ENCODE results near the gene GUCD1. TPM values are rescaled to one million over a fixed set of nuclear protein-coding genes. Genes with fewer than 3 reads are reported as not detected.
"Not testable (repeated sequence)": the region's sequence is repeated elsewhere in the genome, so short reads cannot be mapped to it uniquely, and the experiment has no call there.

The GUCD1 gene
- total and polyA plus RNA-seq, 10 of the 15 experiments (the other 5 are each of a cell fraction or from before 2014, with no cell fraction given) = 56.0 to 177 (median 88.2) TPM

DNA sequence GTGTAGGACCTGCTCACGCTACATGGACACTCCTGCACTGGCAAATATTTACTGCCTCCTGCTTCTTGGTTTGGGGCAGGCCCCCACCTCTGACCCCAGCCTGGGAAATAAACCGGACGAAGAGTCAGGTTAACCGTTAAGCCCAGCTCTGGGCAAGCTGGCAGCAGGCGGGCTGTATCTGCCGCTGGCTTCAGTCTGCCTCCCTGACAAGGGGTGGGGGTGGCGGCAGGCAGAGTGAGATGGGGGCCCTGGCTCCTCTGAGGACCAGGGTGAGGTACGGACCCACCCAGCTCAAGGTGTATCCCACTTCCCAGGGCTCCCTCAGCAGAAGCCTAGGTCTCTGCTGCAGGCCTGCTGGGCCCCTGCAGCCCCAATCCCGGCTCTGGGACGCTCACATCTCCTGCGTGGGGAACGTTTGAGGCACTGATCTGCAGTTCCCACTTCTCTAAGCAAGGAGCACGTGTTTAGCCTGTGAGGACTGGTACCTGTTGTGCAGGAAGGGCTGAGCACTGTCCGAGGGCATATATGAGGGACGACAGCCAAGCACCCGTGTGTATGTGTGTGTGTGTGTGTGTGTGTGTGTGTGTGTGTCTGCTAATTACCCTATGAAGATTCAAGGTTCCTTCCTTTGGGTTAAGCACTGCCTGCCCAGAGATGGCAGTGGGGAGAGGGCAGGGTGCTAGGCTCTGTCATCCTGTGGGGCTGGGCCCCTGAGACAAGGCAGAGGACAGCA, 39.1 kb upstream of the GUCD1 start (continued):
- TF ChIP-seq, protein P1, sequence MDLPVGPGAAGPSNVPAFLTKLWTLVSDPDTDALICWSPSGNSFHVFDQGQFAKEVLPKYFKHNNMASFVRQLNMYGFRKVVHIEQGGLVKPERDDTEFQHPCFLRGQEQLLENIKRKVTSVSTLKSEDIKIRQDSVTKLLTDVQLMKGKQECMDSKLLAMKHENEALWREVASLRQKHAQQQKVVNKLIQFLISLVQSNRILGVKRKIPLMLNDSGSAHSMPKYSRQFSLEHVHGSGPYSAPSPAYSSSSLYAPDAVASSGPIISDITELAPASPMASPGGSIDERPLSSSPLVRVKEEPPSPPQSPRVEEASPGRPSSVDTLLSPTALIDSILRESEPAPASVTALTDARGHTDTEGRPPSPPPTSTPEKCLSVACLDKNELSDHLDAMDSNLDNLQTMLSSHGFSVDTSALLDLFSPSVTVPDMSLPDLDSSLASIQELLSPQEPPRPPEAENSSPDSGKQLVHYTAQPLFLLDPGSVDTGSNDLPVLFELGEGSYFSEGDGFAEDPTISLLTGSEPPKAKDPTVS (IDR thresholded peaks at IDR 0.05; ENCODE audit: low read depth, low read length) = no peak
- no peak for TF ChIP-seq MYB (IDR thresholded peaks at IDR 0.05; ENCODE audit: borderline replicate concordance, low read depth, low read length)

DNA sequence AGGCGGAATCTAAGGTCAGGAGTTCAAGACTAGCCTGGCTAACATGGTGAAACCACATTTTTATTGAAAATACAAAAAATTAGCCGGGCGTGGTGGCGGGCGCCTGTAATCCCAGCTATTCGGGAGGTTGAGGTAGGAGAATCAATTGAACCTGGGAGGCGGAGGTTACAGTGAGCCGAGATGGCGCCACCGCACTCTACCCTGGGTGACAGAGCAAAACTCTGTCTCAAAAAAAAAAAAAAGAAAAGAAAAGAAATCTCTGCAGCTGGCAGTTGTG, 38.6 kb upstream of the GUCD1 start:
- DNase-seq (ENCODE audit: low read depth, low spot score); H3K4me2 ChIP-seq (ENCODE audit: control insufficient read depth, insufficient read depth); H3K9ac ChIP-seq (ENCODE audit: control insufficient read depth, insufficient read depth, low read length); H4K20me1 ChIP-seq (ENCODE audit: control insufficient read depth, insufficient read depth); H3K9me3 ChIP-seq (replicated peaks; ENCODE audit: control insufficient read depth, insufficient read depth, low read length); H3K4me1 ChIP-seq (ENCODE audit: control insufficient read depth, insufficient read depth, low read length); intact Hi-C loops (cut with micrococcal nuclease; ENCODE audit: unreplicated experiment); SMC1A ChIA-PET (ENCODE audit: uncharacterized antibody, unreplicated experiment); FAIRE-seq; H3K79me2 ChIP-seq (ENCODE audit: control insufficient read depth, insufficient read depth, low read length); ATAC-seq; H3K27me3 ChIP-seq (replicated peaks in 1 of 2; ENCODE audit: control insufficient read depth in 2 of 2, insufficient read depth in 2 of 2, low read length in 1 of 2); H3K36me3 ChIP-seq (ENCODE audit: control insufficient read depth in 2 of 2, insufficient read depth in 2 of 2, low read length in 1 of 2); H2AFZ ChIP-seq (ENCODE audit: control insufficient read depth, low read depth, low read length); in situ Hi-C loops (cut with MboI); H3K27ac ChIP-seq (ENCODE audit: control insufficient read depth, insufficient read depth); POLR2A ChIA-PET; BruUV-seq (replicated peaks): not testable (repeated sequence)
- H3K4me3 ChIP-seq = 0 out of 2 replicates have a peak overlapping the region, but pooled peaks have one; percentile 65
- 94% methylated on average over 7 of the region's 10 CpGs for WGBS (ENCODE audit: insufficient coverage, insufficient replicate concordance, low lambda C conversion rate, missing lambda C conversion rate)
- ChIA-PET RAD21 (ENCODE audit: unreplicated experiment) (interaction anchor here (0.6 kb wide), 1 partner anchor 12 kb away, joined by 3 read pairs; no protein-coding TSS in a partner anchor), CTCF (interaction anchor here (1.0 kb wide), 1 partner anchor 42 kb away, joined by 3 read pairs; no protein-coding TSS in a partner anchor)

Measured in GM12878 (cell line).